ENCODE results near the gene TK2.
"Not testable (repeated sequence)": the region's sequence is repeated elsewhere in the genome, so short reads cannot be mapped to it uniquely, and the experiment has no call there.

TK2 gene

DNA sequence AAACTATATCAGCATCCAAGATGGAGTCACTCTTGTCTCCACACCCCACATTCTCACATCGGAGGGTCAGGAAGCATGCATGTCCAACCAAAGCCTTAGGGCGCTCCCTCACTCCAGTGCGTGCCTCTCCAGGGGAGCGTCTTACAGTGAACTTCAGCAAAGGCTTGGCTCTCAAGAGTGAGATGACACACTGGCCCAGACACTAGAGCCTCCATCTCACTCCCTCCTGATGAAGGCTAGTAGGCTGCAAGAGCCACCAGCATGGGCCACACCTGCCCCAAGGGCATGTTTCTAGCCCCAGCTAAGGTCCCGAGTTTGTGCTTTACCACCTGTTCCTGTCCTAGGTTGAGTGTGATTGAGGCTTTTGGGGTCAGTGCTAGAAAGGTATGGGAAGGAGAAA, 82.3 kb downstream of the TK2 start:
- H3K27me3 ChIP-seq (ENCODE audit: control insufficient read depth in 3 of 3, insufficient read depth in 3 of 3, low read depth in 1 of 3, low read length in 3 of 3), result no peaks in the 10 kb centered on the region
- no peaks in the 10 kb centered on the region for H3K9me3 ChIP-seq (replicated peaks in 1 of 2; ENCODE audit: control insufficient read depth in 2 of 2, insufficient read depth in 1 of 2, low read depth in 1 of 2, low read length in 2 of 2)
- H3K18ac ChIP-seq (ENCODE audit: low read length), result no peak overlapping the region
- no peak overlapping the region for H2BK15ac ChIP-seq (ENCODE audit: low read length)
- H3K23ac ChIP-seq (ENCODE audit: low read depth, low read length, poor library complexity), result no peak overlapping the region
- H2BK120ac ChIP-seq (ENCODE audit: low read depth, low read length), result no peak overlapping the region
- WGBS, 2 donors (ENCODE audit: extremely low coverage in 2 of 2, insufficient read length in 2 of 2, insufficient replicate concordance in 1 of 2), result no CpG with 5 or more reads among the region's 5 CpGs
- no peak overlapping the region for H3K4ac ChIP-seq (ENCODE audit: low read length)
- peaks cover 0 to 1% of the 10 kb centered on the region in 2 donors for H3K4me1 ChIP-seq (ENCODE audit: control insufficient read depth in 2 of 2, insufficient read depth in 1 of 2, low read depth in 1 of 2, low read length in 2 of 2)
- no peak overlapping the region for H2AFZ ChIP-seq (ENCODE audit: low read length)
- no peak overlapping the region for H2AK5ac ChIP-seq (ENCODE audit: low read depth, low read length)
- H3K4me3 ChIP-seq (ENCODE audit: low read length in 2 of 2), result no peak overlapping the region
- H2BK5ac ChIP-seq (ENCODE audit: low read length), result no peak overlapping the region
- no peak overlapping the region for H3K9ac ChIP-seq (ENCODE audit: low read depth, low read length, poor library complexity)
- no peaks in the 10 kb centered on the region for H3K79me1 ChIP-seq (ENCODE audit: low read depth, low read length)
- no peak overlapping the region for H3K14ac ChIP-seq (ENCODE audit: low read length)
- no peak for DNase-seq (ENCODE audit: low spot score)
- H4K91ac ChIP-seq (ENCODE audit: low read depth, low read length, poor library complexity), result no peak overlapping the region
- H2BK12ac ChIP-seq (ENCODE audit: low read length), result no peak overlapping the region
- no peaks in the 10 kb centered on the region for H3K36me3 ChIP-seq (replicated peaks in 1 of 2; ENCODE audit: control insufficient read depth in 2 of 2, insufficient read depth in 2 of 2, low read length in 2 of 2)
- H3K4me2 ChIP-seq (ENCODE audit: insufficient read depth, low read length, poor library complexity, severe bottlenecking), result no peak overlapping the region
- no peak overlapping the region for H3K27ac ChIP-seq (replicated peaks; ENCODE audit: low read length)
- no peak overlapping the region for H4K8ac ChIP-seq (ENCODE audit: low read depth, low read length)

DNA sequence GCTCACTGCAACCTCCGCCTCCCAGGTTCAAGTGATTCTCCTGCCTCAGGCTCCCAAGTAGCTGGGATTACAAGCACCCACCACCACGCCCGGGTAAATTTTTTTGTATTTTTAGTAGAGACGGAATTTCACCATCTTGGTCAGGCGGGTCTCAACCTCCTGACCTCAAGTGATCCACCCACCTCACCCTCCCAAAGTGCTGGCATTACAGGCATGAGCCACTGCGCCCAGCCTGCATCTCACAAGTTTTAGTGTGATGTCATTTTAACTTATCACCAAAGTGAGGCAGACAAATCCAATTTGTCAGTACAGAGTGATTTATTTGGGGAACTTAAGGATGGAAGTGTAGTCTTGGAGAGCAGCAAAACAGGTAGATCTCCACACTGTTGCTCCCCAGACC, 83.3 kb downstream of the TK2 start:
- not testable (repeated sequence) for H4K91ac ChIP-seq (ENCODE audit: low read depth, low read length, poor library complexity); H3K79me1 ChIP-seq (ENCODE audit: low read depth, low read length); H2BK120ac ChIP-seq (ENCODE audit: low read depth, low read length); H3K9me3 ChIP-seq (replicated peaks in 1 of 2; ENCODE audit: control insufficient read depth in 2 of 2, insufficient read depth in 1 of 2, low read depth in 1 of 2, low read length in 2 of 2); H3K4me2 ChIP-seq (ENCODE audit: insufficient read depth, low read length, poor library complexity, severe bottlenecking); H2BK5ac ChIP-seq (ENCODE audit: low read length); H2AFZ ChIP-seq (ENCODE audit: low read length); H3K27me3 ChIP-seq (ENCODE audit: control insufficient read depth in 3 of 3, insufficient read depth in 3 of 3, low read depth in 1 of 3, low read length in 3 of 3); H2BK12ac ChIP-seq (ENCODE audit: low read length); H2AK5ac ChIP-seq (ENCODE audit: low read depth, low read length); H3K18ac ChIP-seq (ENCODE audit: low read length); H3K14ac ChIP-seq (ENCODE audit: low read length); H3K36me3 ChIP-seq (replicated peaks in 1 of 2; ENCODE audit: control insufficient read depth in 2 of 2, insufficient read depth in 2 of 2, low read length in 2 of 2); H3K4ac ChIP-seq (ENCODE audit: low read length); DNase-seq (ENCODE audit: low spot score); H2BK15ac ChIP-seq (ENCODE audit: low read length); H3K9ac ChIP-seq (ENCODE audit: low read depth, low read length, poor library complexity); H3K23ac ChIP-seq (ENCODE audit: low read depth, low read length, poor library complexity); H3K4me3 ChIP-seq (ENCODE audit: low read length in 2 of 2); H4K8ac ChIP-seq (ENCODE audit: low read depth, low read length); H3K4me1 ChIP-seq (ENCODE audit: control insufficient read depth in 2 of 2, insufficient read depth in 1 of 2, low read depth in 1 of 2, low read length in 2 of 2); H3K27ac ChIP-seq (replicated peaks; ENCODE audit: low read length)
- WGBS, 2 donors (ENCODE audit: extremely low coverage in 2 of 2, insufficient read length in 2 of 2, insufficient replicate concordance in 1 of 2), result no CpG with 5 or more reads among the region's 6 CpGs

DNA sequence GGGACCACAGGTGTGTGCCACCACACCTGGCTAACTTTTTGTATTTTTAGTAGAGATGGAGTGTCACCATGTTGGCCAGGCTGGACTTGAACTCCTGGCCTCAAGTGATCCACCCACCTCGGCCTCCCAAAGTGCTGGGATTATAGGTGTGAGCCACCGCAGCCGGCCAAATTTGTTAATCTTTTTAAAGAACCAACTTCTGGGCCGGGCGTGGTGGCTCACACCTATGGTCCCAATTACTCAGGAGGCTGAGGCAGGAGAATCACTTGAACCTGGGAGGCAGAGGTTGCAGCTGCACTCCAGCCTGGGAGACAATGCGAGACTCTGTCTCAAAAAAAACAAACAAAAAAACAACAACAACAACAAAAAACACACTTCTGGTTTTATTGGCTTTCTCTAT, 84.0 kb downstream of the TK2 start:
- not testable (repeated sequence) for H2BK15ac ChIP-seq (ENCODE audit: low read length); H4K91ac ChIP-seq (ENCODE audit: low read depth, low read length, poor library complexity); H4K8ac ChIP-seq (ENCODE audit: low read depth, low read length); H3K9ac ChIP-seq (ENCODE audit: low read depth, low read length, poor library complexity); H3K23ac ChIP-seq (ENCODE audit: low read depth, low read length, poor library complexity); H3K4me3 ChIP-seq (ENCODE audit: low read length in 2 of 2); H3K9me3 ChIP-seq (replicated peaks in 1 of 2; ENCODE audit: control insufficient read depth in 2 of 2, insufficient read depth in 1 of 2, low read depth in 1 of 2, low read length in 2 of 2); H3K36me3 ChIP-seq (replicated peaks in 1 of 2; ENCODE audit: control insufficient read depth in 2 of 2, insufficient read depth in 2 of 2, low read length in 2 of 2); H3K18ac ChIP-seq (ENCODE audit: low read length); H3K27me3 ChIP-seq (ENCODE audit: control insufficient read depth in 3 of 3, insufficient read depth in 3 of 3, low read depth in 1 of 3, low read length in 3 of 3); H3K79me1 ChIP-seq (ENCODE audit: low read depth, low read length); H2BK12ac ChIP-seq (ENCODE audit: low read length); H3K27ac ChIP-seq (replicated peaks; ENCODE audit: low read length); H3K4me1 ChIP-seq (ENCODE audit: control insufficient read depth in 2 of 2, insufficient read depth in 1 of 2, low read depth in 1 of 2, low read length in 2 of 2); H2AFZ ChIP-seq (ENCODE audit: low read length); H2BK5ac ChIP-seq (ENCODE audit: low read length); H2BK120ac ChIP-seq (ENCODE audit: low read depth, low read length); H3K4me2 ChIP-seq (ENCODE audit: insufficient read depth, low read length, poor library complexity, severe bottlenecking); DNase-seq (ENCODE audit: low spot score); H3K14ac ChIP-seq (ENCODE audit: low read length); H2AK5ac ChIP-seq (ENCODE audit: low read depth, low read length); H3K4ac ChIP-seq (ENCODE audit: low read length)
- WGBS, 2 donors (ENCODE audit: extremely low coverage in 2 of 2, insufficient read length in 2 of 2, insufficient replicate concordance in 1 of 2), result no CpG with 5 or more reads among the region's 6 CpGs

DNA sequence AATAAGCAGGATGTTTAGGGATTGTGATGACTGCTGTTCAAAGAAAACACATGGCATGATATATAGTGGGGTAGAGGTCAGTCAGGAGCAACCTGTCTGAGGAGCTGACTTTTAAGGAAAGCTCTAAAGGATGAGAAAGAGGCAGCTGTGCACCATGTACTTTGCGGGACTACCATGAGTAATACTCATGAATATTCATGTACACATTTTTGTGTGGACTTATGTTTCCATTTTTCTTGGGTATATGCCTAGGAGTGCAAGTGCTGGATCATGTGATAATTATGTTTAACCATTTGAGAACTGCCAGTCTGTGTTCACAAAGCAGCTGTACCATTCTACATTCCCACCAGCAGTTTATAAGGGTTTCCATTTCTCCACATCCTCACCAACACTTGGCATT, 87.0 kb downstream of the TK2 start:
- no peak overlapping the region for H3K23ac ChIP-seq (ENCODE audit: low read depth, low read length, poor library complexity)
- no peak overlapping the region for H4K8ac ChIP-seq (ENCODE audit: low read depth, low read length)
- H3K4ac ChIP-seq (ENCODE audit: low read length), result no peak overlapping the region
- H3K9me3 ChIP-seq (replicated peaks in 1 of 2; ENCODE audit: control insufficient read depth in 2 of 2, insufficient read depth in 1 of 2, low read depth in 1 of 2, low read length in 2 of 2), result no peaks in the 10 kb centered on the region
- no peak overlapping the region for H2BK12ac ChIP-seq (ENCODE audit: low read length)
- no peak overlapping the region for H2BK5ac ChIP-seq (ENCODE audit: low read length)
- H2AFZ ChIP-seq (ENCODE audit: low read length), result no peak overlapping the region
- H3K79me1 ChIP-seq (ENCODE audit: low read depth, low read length), result no peaks in the 10 kb centered on the region
- peaks cover 0 to 3% (median 0%) of the 10 kb centered on the region in 3 experiments for H3K27me3 ChIP-seq (ENCODE audit: control insufficient read depth in 3 of 3, insufficient read depth in 3 of 3, low read depth in 1 of 3, low read length in 3 of 3)
- H4K91ac ChIP-seq (ENCODE audit: low read depth, low read length, poor library complexity), result no peak overlapping the region
- H3K14ac ChIP-seq (ENCODE audit: low read length), result no peak overlapping the region
- no CpG with 5 or more reads among the region's 1 CpG for WGBS, 2 donors (ENCODE audit: extremely low coverage in 2 of 2, insufficient read length in 2 of 2, insufficient replicate concordance in 1 of 2)
- no peak overlapping the region for H3K18ac ChIP-seq (ENCODE audit: low read length)
- H3K4me3 ChIP-seq (ENCODE audit: low read length in 2 of 2), result no peak overlapping the region
- H3K27ac ChIP-seq (replicated peaks; ENCODE audit: low read length), result no peak overlapping the region
- no peak overlapping the region for H2BK120ac ChIP-seq (ENCODE audit: low read depth, low read length)
- no peak overlapping the region for H2AK5ac ChIP-seq (ENCODE audit: low read depth, low read length)
- peaks cover under 1 to 6% of the 10 kb centered on the region in 2 donors for H3K4me1 ChIP-seq (ENCODE audit: control insufficient read depth in 2 of 2, insufficient read depth in 1 of 2, low read depth in 1 of 2, low read length in 2 of 2)
- DNase-seq (ENCODE audit: low spot score), result no peak
- H3K36me3 ChIP-seq (replicated peaks in 1 of 2; ENCODE audit: control insufficient read depth in 2 of 2, insufficient read depth in 2 of 2, low read length in 2 of 2), result no peaks in the 10 kb centered on the region
- no peak overlapping the region for H2BK15ac ChIP-seq (ENCODE audit: low read length)
- no peak overlapping the region for H3K4me2 ChIP-seq (ENCODE audit: insufficient read depth, low read length, poor library complexity, severe bottlenecking)
- H3K9ac ChIP-seq (ENCODE audit: low read depth, low read length, poor library complexity), result no peak overlapping the region
